H1 (cell line): ENCODE data around the gene SPACA5. TPM values are rescaled to one million over a fixed set of nuclear protein-coding genes. Genes with fewer than 3 reads are reported as not detected.

ENCODE experiments used
- CBX8 ChIP-seq: fragments of 300-800, 300-1000 bp; sonication (generic); IDR thresholded peaks from 2 replicates; pipeline ENCODE4 v1.7.1; 2016; ENCODE audit warnings: low read depth, low read length, borderline replicate concordance
- TBP ChIP-seq: IDR thresholded peaks from 2 replicates; pipeline ENCODE4 v1.6.1; 2011; ENCODE audit warnings: low read depth, low read length, improper control_type of control experiment
- polyA plus RNA-seq, 7 experiments: library from polyadenylated mRNA; depleted of rRNA in 3 of 7; stranded (reverse) in 5 of 7; unstranded in 2 of 7; fragments of >200 nt in 5 of 7; fragments of 200-250 nt in 2 of 7; gene quantifications; 1 replicate in 5 of 7; 2 replicates in 1 of 7; 4 replicates in 1 of 7; pipeline versions ENCODE4 v1.2.1 to v1.2.3, GENCODE V29; 2011 to 2013; ENCODE audit warnings: missing spikeins in 2 of 7, mixed read lengths in 2 of 7
- total RNA-seq: library from RNA; stranded (reverse); fragmentation: NEBNext Ultra II Directional; extraction: Animal tissue kit (Norgen Biotek cat#: 25700); gene quantifications from 2 replicates; pipeline ENCODE4 v1.2.1, GENCODE V29; 2021

Gene SPACA5
- total and polyA plus RNA-seq, 2 of the 8 experiments (the other 6 are each of a cell fraction or from before 2014, with no cell fraction given), result 0.26 TPM; not detected in 1

- TF ChIP-seq CBX8 (no peak), TBP (no peak)
These were observed 15.9 kb downstream of the SPACA5 start (continued) for GRCh38 chrX:48022738-48023137.
